Activated T-helper 2 cell treated with anti-CD3 and anti-CD28 coated beads, Interferon-gamma antibody, Interleukin-2, Interleukin-4, amounts not matched to agents 10 μg/mL and 5 μg/mL and 100 μg/mL, durations not matched to agents 14 hours and 24 hours and 36 hours (primary cell): ENCODE measurements around the gene PRKD2. TPM values are rescaled to one million over a fixed set of nuclear protein-coding genes. Genes with fewer than 3 reads are reported as not detected.

Source experiments
- DNase-seq: peaks from one replicate; pipeline ENCODE4 v3.0.0; 2021; ENCODE audit warnings: low spot score
- H3K27ac Mint-ChIP-seq: one replicate; pipeline ENCODE4 v1.8.0; 2021; ENCODE audit warnings: mixed read lengths
- H3K27me3 Mint-ChIP-seq: one replicate; pipeline ENCODE4 v1.8.0; 2021; ENCODE audit warnings: low read depth, mixed read lengths
- H3K36me3 Mint-ChIP-seq: one replicate; pipeline ENCODE4 v1.8.0; 2021; ENCODE audit warnings: low read depth, mixed read lengths
- H3K4me1 Mint-ChIP-seq: one replicate; pipeline ENCODE4 v1.8.0; 2021; ENCODE audit warnings: low read depth, mixed read lengths
- H3K4me3 Mint-ChIP-seq: one replicate; pipeline ENCODE4 v1.8.0; 2021; ENCODE audit warnings: low read depth, mild to moderate bottlenecking, moderate library complexity, mixed read lengths
- H3K9me3 Mint-ChIP-seq: one replicate; pipeline ENCODE4 v1.8.0; 2021; ENCODE audit warnings: mixed read lengths
- intact Hi-C: fragments of 100-400 bp; cut with micrococcal nuclease; formaldehyde crosslinking; loops from one replicate; pipeline ENCODE4 v1.15.1; 2023
- total RNA-seq: library from RNA; stranded (reverse); gene quantifications from 2 replicates; pipeline ENCODE4 v1.2.3, GENCODE V29; 2022

PRKD2 gene
- total RNA-seq, 1 donor from 2014 or later, result 77.9 TPM

GRCh38 chr19:46736531-46737297, 19.8 kb upstream of the PRKD2 start:
- H3K4me1 Mint-ChIP-seq, result peaks cover 14% of the 10 kb centered on the region
- no peak overlapping the region for H3K27ac Mint-ChIP-seq
- intact Hi-C loops, result no loop called here
- H3K4me3 Mint-ChIP-seq, result no peak overlapping the region
- H3K27me3 Mint-ChIP-seq, result no peaks in the 10 kb centered on the region
- peaks cover 65% of the 10 kb centered on the region for H3K36me3 Mint-ChIP-seq
- H3K9me3 Mint-ChIP-seq, result no peaks in the 10 kb centered on the region
- DNase-seq, result no peak

DNA sequence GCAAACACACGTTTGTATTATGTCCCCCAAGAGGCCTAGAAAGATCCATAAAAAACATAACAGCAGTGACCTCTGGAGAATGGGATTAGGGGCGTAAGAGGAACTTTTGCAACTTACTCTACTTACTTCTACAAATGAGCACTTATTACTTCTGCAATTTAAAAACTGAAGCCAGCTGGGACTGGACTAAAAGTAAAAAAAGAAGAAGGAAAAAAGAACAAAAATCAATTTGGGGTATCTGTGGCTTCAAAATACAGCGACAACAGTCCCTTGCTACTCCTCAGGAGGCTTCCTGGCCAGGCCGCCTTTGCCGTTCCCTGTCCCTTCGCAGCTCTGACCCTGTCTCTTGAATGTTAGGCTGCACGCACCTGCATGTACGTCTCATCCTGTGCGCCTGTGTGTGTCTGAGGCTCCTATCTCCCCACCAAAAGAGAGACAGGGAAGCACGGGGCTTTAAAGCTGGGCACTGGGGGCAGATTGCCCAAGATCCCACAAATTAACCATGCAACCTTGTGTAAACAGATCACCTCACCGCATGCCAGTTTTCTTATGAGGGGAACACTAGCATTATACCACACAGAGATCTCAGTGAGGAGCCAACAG, 16.9 kb upstream of the PRKD2 start:
- intact Hi-C loops, result no loop called here
- DNase-seq, result no peak
- no peak overlapping the region for H3K4me3 Mint-ChIP-seq
- H3K27ac Mint-ChIP-seq, result no peak overlapping the region
- H3K36me3 Mint-ChIP-seq, result peaks cover 73% of the 10 kb centered on the region
- peaks cover 18% of the 10 kb centered on the region for H3K4me1 Mint-ChIP-seq
- H3K27me3 Mint-ChIP-seq, result no peaks in the 10 kb centered on the region
- no peaks in the 10 kb centered on the region for H3K9me3 Mint-ChIP-seq

GRCh38 chr19:46732966-46733689, 16.2 kb upstream of the PRKD2 start:
- Mint-ChIP-seq H3K27me3 (no peaks in the 10 kb centered on the region), H3K4me1 (peaks cover 22% of the 10 kb centered on the region), H3K4me3 (no peak overlapping the region), H3K27ac (no peak overlapping the region), H3K9me3 (no peaks in the 10 kb centered on the region), H3K36me3 (peaks cover 73% of the 10 kb centered on the region)
- intact Hi-C loops, result no loop called here
- no peak for DNase-seq

DNA sequence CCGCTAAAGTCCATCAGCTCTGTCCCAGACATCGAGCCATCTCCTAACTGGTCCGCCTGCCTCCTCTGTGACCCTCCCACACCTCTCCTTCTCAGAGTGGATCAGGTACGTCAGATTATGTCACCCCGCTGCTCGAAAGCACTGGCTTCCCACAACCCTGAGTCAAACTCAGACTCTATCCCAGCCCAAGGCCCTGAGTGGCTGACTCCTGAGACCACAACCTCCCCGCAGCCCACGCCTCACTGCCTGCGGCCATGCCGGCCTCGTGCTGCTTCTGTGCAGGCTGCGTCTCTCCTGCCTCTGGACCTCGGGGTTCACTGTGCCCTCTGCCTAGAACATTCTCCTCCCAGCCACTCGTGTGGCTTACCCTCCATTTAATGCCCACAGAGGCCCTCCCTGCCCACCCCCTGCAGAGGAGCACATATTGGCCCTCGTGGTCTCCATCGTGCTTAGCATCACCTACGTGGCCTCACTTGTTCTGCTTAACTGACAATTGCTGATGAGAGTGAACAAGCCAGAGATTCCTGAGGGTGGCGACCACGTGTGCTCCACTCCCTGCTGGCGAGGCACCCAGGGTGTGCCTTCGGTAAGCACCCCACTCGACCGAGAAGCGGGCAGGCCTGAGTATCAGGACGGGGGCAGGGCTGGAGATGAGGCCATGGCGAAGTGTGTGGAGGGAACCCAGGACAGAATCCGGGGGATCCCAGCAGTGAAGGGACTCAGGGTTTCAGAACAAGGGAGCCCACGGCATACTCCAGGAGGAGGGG, 15.4 kb upstream of the PRKD2 start:
- no peak for DNase-seq
- H3K4me1 Mint-ChIP-seq, result peaks cover 22% of the 10 kb centered on the region
- intact Hi-C loops, result no loop called here
- H3K27me3 Mint-ChIP-seq, result no peaks in the 10 kb centered on the region
- no peaks in the 10 kb centered on the region for H3K9me3 Mint-ChIP-seq
- no peak overlapping the region for H3K27ac Mint-ChIP-seq
- H3K4me3 Mint-ChIP-seq, result no peak overlapping the region
- peaks cover 69% of the 10 kb centered on the region for H3K36me3 Mint-ChIP-seq

GRCh38 chr19:46731584-46731983, 14.7 kb upstream of the PRKD2 start:
- DNase-seq, result no peak
- intact Hi-C loops, result no loop called here
- Mint-ChIP-seq H3K4me1 (peaks cover 22% of the 10 kb centered on the region), H3K4me3 (no peak overlapping the region), H3K27ac (peak overlapping the region; percentile 36), H3K27me3 (no peaks in the 10 kb centered on the region), H3K36me3 (peaks cover 67% of the 10 kb centered on the region), H3K9me3 (no peaks in the 10 kb centered on the region)

GRCh38 chr19:46731007-46731501, 14.1 kb upstream of the PRKD2 start:
- H3K36me3 Mint-ChIP-seq, result peaks cover 71% of the 10 kb centered on the region
- intact Hi-C loops, result no loop called here
- H3K4me3 Mint-ChIP-seq, result no peak overlapping the region
- DNase-seq, result no peak
- H3K27me3 Mint-ChIP-seq, result no peaks in the 10 kb centered on the region
- H3K9me3 Mint-ChIP-seq, result no peaks in the 10 kb centered on the region
- peak overlapping the region; percentile 34 for H3K27ac Mint-ChIP-seq
- H3K4me1 Mint-ChIP-seq, result peaks cover 22% of the 10 kb centered on the region

DNA sequence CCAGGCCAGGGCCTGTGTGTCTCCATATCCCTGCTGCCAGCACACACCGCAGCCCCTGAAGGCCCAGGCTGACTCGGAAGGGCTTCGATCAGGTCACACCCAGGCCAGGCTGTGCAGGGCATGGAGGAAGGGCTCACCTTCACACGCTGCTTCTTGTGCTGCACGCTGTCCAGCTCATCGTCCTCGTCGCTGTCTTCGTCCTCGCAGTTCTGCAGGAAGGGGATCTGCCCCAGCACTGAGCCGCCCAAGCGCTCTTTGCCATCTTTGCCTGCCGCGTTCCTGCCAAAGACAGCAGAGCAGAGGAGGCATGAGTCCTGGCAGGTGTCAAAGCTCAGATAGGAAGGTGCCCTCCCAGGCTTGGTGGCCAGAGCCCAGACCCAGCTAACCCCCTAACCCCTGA, 13.7 kb upstream of the PRKD2 start:
- DNase-seq, result no peak
- H3K4me3 Mint-ChIP-seq, result no peak overlapping the region
- H3K4me1 Mint-ChIP-seq, result peaks cover 22% of the 10 kb centered on the region
- H3K27me3 Mint-ChIP-seq, result no peaks in the 10 kb centered on the region
- no peaks in the 10 kb centered on the region for H3K9me3 Mint-ChIP-seq
- H3K36me3 Mint-ChIP-seq, result peaks cover 76% of the 10 kb centered on the region
- no peak overlapping the region for H3K27ac Mint-ChIP-seq
- intact Hi-C loops, result no loop called here

- Mint-ChIP-seq H3K36me3 (peaks cover 77% of the 10 kb centered on the region), H3K4me3 (no peak overlapping the region), H3K27me3 (no peaks in the 10 kb centered on the region), H3K9me3 (no peaks in the 10 kb centered on the region), H3K4me1 (peaks cover 22% of the 10 kb centered on the region), H3K27ac (no peak overlapping the region)
- DNase-seq, result no peak
- intact Hi-C loops, result no loop called here
Observed at GRCh38 chr19:46730187-46730586, 13.3 kb upstream of the PRKD2 start.

GRCh38 chr19:46729696-46730095, 12.8 kb upstream of the PRKD2 start:
- Mint-ChIP-seq H3K27ac (no peak overlapping the region), H3K4me3 (no peak overlapping the region), H3K27me3 (no peaks in the 10 kb centered on the region), H3K4me1 (peaks cover 22% of the 10 kb centered on the region), H3K9me3 (no peaks in the 10 kb centered on the region), H3K36me3 (peaks cover 78% of the 10 kb centered on the region)
- intact Hi-C loops, result no loop called here
- DNase-seq, result no peak

- Mint-ChIP-seq H3K27ac (no peak overlapping the region), H3K9me3 (no peaks in the 10 kb centered on the region), H3K4me3 (no peak overlapping the region), H3K27me3 (no peaks in the 10 kb centered on the region), H3K4me1 (peaks cover 21% of the 10 kb centered on the region), H3K36me3 (peaks cover 77% of the 10 kb centered on the region)
- intact Hi-C loops, result loop anchor here (1.0 kb wide), 2 partner anchors 25 to 115 kb away; no protein-coding TSS in a partner anchor
- DNase-seq, result peak; percentile 68
Observed at GRCh38 chr19:46728693-46729339, 11.9 kb upstream of the PRKD2 start.

GRCh38 chr19:46728208-46728607, 11.3 kb upstream of the PRKD2 start:
- DNase-seq, result no peak
- Mint-ChIP-seq H3K4me1 (peaks cover 21% of the 10 kb centered on the region), H3K27me3 (no peaks in the 10 kb centered on the region), H3K36me3 (peaks cover 75% of the 10 kb centered on the region), H3K4me3 (no peak overlapping the region), H3K9me3 (no peaks in the 10 kb centered on the region), H3K27ac (no peak overlapping the region)
- intact Hi-C loops, result loop anchor here (1.0 kb wide), 2 partner anchors 24 to 114 kb away; no protein-coding TSS in a partner anchor

- Mint-ChIP-seq H3K4me1 (peaks cover 21% of the 10 kb centered on the region), H3K27ac (no peak overlapping the region), H3K9me3 (no peaks in the 10 kb centered on the region), H3K4me3 (no peak overlapping the region), H3K36me3 (peaks cover 71% of the 10 kb centered on the region), H3K27me3 (no peaks in the 10 kb centered on the region)
- DNase-seq, result no peak
- intact Hi-C loops, result loop anchor here (1.0 kb wide), 2 partner anchors 23 to 113 kb away; no protein-coding TSS in a partner anchor
Observed at GRCh38 chr19:46727757-46728156, 10.8 kb upstream of the PRKD2 start.
